Ovary (tissue), 9 donors: Measurements from ENCODE around the gene KRTAP10-5. TPM values are rescaled to one million over a fixed set of nuclear protein-coding genes. Genes with fewer than 3 reads are reported as not detected.

Experiments used
- DNase-seq, 5 donors: peaks; one replicate each; pipeline ENCODE4 v3.0.0-alpha.2; 2019 to 2020
- H3K27ac ChIP-seq, 2 donors: fragments of 200-600 bp; one replicate each; pipeline versions ENCODE4 v1.5.1 to v1.8.0; 2019 to 2022
- H3K27me3 ChIP-seq: fragments of 200-600 bp; one replicate; pipeline ENCODE4 v1.8.0; 2022
- H3K36me3 ChIP-seq: fragments of 200-600 bp; sonication (generic); one replicate; pipeline ENCODE4 v1.5.1; 2019
- H3K4me1 ChIP-seq: one replicate; pipeline ENCODE4 v1.8.1; 2013; ENCODE audit warnings: mild to moderate bottlenecking, moderate library complexity; ENCODE audit not compliant: insufficient read depth
- H3K4me3 ChIP-seq: fragments of 200-600 bp; sonication (generic); one replicate; pipeline ENCODE4 v1.5.1; 2017
- H3K9me3 ChIP-seq, 2 donors: fragments of 200-600 bp in 1 of 2; sonication (generic) in 1 of 2; one replicate each; pipeline versions ENCODE4 v1.5.1 to v1.8.1; 2013 to 2019; ENCODE audit warnings: mild to moderate bottlenecking in 1 of 2, moderate library complexity in 1 of 2
- CTCF ChIP-seq, 3 donors: fragments of 450-650 bp in 2 of 3; fragments of 200-600 bp in 1 of 3; IDR thresholded peaks; one replicate each; pipeline versions ENCODE4 v1.5.1 to v1.8.0; 2016 to 2022; ENCODE audit warnings: antibody characterized with exemption in 3 of 3, mild to moderate bottlenecking in 1 of 3
- EP300 ChIP-seq: sonication (generic); formaldehyde crosslinking; IDR thresholded peaks from one replicate; pipeline ENCODE4 v1.6.1; 2017; ENCODE audit warnings: antibody characterized with exemption
- POLR2A ChIP-seq: fragments of 450-650 bp; IDR thresholded peaks from one replicate; pipeline ENCODE4 v1.6.1; 2017; ENCODE audit warnings: antibody characterized with exemption, mild to moderate bottlenecking, moderate library complexity
- WGBS, 3 donors: extraction: QIAGEN DNeasy Blood & Tissue Kit in 1 of 3; methylation state at CpG; one replicate each; pipeline versions ENCODE4 v1.1.5 to v1.1.7; 2013 to 2017; 5-methylcytosine and 5-hydroxymethylcytosine counted together
- intact Hi-C, 4 donors: fragments of 100-400 bp; cut with DNase I; formaldehyde crosslinking; loops; one replicate each; pipeline versions ENCODE4 v1.11.0 to v1.15.1; 2022 to 2023
- polyA plus RNA-seq, 2 donors: library from polyadenylated mRNA; stranded (reverse); fragments of 200-250 nt in 1 of 2; fragments of 350-450 nt in 1 of 2; fragmentation: Illumina TruSeq in 1 of 2; extraction: RNeasy Lipid Tissue Mini Kit (QIAGEN cat#74804) in 1 of 2; gene quantifications; one replicate each; pipeline ENCODE4 v1.2.3, GENCODE V29; 2013 to 2014
- total RNA-seq, 7 donors: library from RNA; depleted of rRNA in 2 of 7; stranded (reverse); fragments of >200 nt in 2 of 7; fragmentation: NEBNext Ultra II Directional in 3 of 7; extraction: Animal tissue kit (Norgen Biotek cat#: 25700) in 3 of 7; gene quantifications; one replicate each; pipeline versions ENCODE4 v1.1.0 to v1.2.4, GENCODE V29; 2016 to 2023
- donor health status: DM: no; HTN: no; CAD: no; lungs with moderate emphysema.
- donor health status: DM: no; HTN: no; CAD: no.
- donor health status: Bipolar disorder and iron deficiency.
- donor health status: DM: yes; HTN: yes; CAD: no.
- donor health status: DM: no; HTN: no; CAD: no.
- donor health status: DM: yes; HTN: yes; CAD: no.

KRTAP10-5 gene
- total and polyA plus RNA-seq, 9 donors: not detected

- no peak for TF ChIP-seq CTCF (IDR thresholded peaks at IDR 0.05)
- TF ChIP-seq POLR2A: no peak
- no peak for TF ChIP-seq EP300
- Histone ChIP-seq H3K27ac (no peak overlapping the region), H3K4me1 (no peaks in the 10 kb centered on the region), H3K27me3 (no peaks in the 10 kb centered on the region), H3K4me3 (no peak overlapping the region), H3K36me3 (no peaks in the 10 kb centered on the region), H3K9me3 (no peaks in the 10 kb centered on the region)
- intact Hi-C loops: no loop called here
- DNase-seq: no peak
- WGBS, 3 donors: 87 to 91% (median 87%) methylated on average over 18 of the region's 18 CpGs
Measured at GRCh38 chr21:44567481-44568171, 12.8 kb downstream of the KRTAP10-5 start.

DNA sequence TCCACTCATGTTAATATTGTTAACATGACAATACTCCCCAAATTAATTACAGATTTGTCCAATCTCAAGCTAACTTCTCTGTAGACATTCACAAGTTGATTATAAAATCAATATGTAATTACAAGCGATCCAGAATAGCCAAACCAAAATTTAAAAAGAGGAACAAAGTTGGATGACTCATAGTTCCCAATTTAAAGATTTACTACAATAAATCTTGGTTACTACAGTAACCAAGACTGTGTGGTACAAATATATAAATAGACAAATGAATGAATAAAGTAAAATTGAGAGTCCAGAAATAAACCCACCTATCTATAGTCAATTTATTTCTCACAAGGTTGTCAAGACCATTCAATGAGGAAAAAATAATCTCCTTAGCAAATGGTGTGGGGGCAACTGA, 14.0 kb downstream of the KRTAP10-5 start:
- Histone ChIP-seq H3K9me3 (no peaks in the 10 kb centered on the region), H3K36me3 (no peaks in the 10 kb centered on the region), H3K27me3 (no peaks in the 10 kb centered on the region), H3K27ac (no peak overlapping the region), H3K4me1 (no peaks in the 10 kb centered on the region), H3K4me3 (no peak overlapping the region)
- TF ChIP-seq CTCF (IDR thresholded peaks at IDR 0.05): no peak
- no peak for TF ChIP-seq POLR2A
- TF ChIP-seq EP300: no peak
- DNase-seq: no peak
- intact Hi-C loops: no loop called here
- 70 to 79% (median 77%) methylated on average over 1 of the region's 1 CpG for WGBS, 3 donors

DNA sequence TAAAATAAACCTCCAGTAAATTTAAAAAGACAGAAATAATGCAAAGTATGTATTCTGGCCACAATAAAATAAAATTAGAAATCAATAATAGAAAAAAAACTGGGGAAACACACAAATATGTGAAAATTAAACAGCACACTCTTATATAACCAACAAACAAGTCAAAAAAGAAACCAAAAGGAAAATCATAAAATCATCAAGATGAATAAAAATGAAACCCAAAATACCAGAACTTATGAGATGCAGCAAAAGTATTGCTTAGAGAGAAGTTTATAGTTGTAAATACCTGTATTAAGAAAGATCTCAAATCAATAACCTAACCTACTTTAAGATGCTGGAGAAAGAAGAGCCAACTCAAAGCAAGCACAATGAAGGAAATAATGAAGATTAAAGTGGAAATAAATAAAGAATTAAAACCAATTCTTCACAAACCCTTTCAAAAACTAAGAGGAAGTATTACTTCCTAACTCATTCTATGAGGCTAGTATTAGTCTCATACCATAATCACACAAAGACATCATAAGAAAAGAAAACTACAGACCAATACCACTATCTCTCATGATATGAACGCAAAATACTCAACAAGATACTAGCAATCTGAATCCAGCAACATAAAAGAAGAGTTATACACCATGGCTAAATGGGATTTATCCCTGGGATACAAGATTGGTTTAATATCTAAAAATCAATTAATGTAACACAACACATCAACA, 15.4 kb downstream of the KRTAP10-5 start:
- H3K4me1 ChIP-seq: no peaks in the 10 kb centered on the region
- H3K9me3 ChIP-seq: no peaks in the 10 kb centered on the region
- no peak for TF ChIP-seq EP300
- no peak for TF ChIP-seq POLR2A
- no peak for TF ChIP-seq CTCF (IDR thresholded peaks at IDR 0.05)
- intact Hi-C loops: no loop called here
- H3K27me3 ChIP-seq: no peaks in the 10 kb centered on the region
- H3K27ac ChIP-seq: no peak overlapping the region
- DNase-seq: no peak
- H3K4me3 ChIP-seq: no peak overlapping the region
- H3K36me3 ChIP-seq: no peaks in the 10 kb centered on the region
- WGBS, 3 donors: 33 to 80% (median 38%) methylated on average over 1 of the region's 1 CpG

DNA sequence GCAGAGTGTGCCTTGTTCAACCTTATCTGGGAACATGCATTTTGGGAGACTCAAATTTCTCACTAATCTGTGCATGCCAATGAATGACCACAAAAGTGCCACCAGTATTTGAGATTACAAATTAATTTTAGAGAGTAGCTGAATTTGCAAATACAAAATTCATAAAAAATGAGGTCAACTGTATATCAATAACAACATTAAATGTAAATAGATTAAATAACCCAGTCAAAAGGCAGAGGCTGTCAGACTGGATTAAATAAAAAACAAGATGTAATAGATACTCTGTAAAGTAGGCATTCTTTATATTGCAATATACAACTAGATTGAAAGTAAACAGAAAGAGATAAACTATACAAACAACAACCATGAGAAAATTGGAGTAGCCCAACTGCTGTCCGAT, 16.3 kb downstream of the KRTAP10-5 start:
- Histone ChIP-seq H3K4me1 (no peaks in the 10 kb centered on the region), H3K36me3 (no peaks in the 10 kb centered on the region), H3K27me3 (no peaks in the 10 kb centered on the region), H3K4me3 (no peak overlapping the region), H3K9me3 (no peaks in the 10 kb centered on the region), H3K27ac (no peak overlapping the region)
- TF ChIP-seq CTCF (IDR thresholded peaks at IDR 0.05) (no peak), POLR2A (no peak)
- intact Hi-C loops: no loop called here
- 95 to 96% (median 96%) methylated on average over 1 of the region's 1 CpG for WGBS, 3 donors
- no peak for DNase-seq
